GM18873 (cell line): ENCODE results near the gene MUC5B.

ENCODE experiments used
- ATAC-seq: cut with Tn5 transposase; IDR thresholded peaks from one replicate; pipeline ENCODE4 v1.9.1; 2021; ENCODE audit warnings: mild to moderate bottlenecking, moderate library complexity, moderate number of reproducible peaks; ENCODE audit not compliant: unreplicated experiment, low FRiP score

Gene MUC5B

GRCh38 chr11:1219834-1220815 lies 2.7 kb upstream of the MUC5B start:
- no peak for ATAC-seq

GRCh38 chr11:1220941-1221721 lies 1.7 kb upstream of the MUC5B start:
- no peak for ATAC-seq

- no peak for ATAC-seq
These were observed 986 bp upstream of the MUC5B start for GRCh38 chr11:1221848-1222311.

GRCh38 chr11:1223346-1224110 lies 662 bp downstream of the MUC5B start:
- ATAC-seq, result no peak

- ATAC-seq, result no peak
These were observed 1.2 kb downstream of the MUC5B start for GRCh38 chr11:1224111-1224490.

DNA sequence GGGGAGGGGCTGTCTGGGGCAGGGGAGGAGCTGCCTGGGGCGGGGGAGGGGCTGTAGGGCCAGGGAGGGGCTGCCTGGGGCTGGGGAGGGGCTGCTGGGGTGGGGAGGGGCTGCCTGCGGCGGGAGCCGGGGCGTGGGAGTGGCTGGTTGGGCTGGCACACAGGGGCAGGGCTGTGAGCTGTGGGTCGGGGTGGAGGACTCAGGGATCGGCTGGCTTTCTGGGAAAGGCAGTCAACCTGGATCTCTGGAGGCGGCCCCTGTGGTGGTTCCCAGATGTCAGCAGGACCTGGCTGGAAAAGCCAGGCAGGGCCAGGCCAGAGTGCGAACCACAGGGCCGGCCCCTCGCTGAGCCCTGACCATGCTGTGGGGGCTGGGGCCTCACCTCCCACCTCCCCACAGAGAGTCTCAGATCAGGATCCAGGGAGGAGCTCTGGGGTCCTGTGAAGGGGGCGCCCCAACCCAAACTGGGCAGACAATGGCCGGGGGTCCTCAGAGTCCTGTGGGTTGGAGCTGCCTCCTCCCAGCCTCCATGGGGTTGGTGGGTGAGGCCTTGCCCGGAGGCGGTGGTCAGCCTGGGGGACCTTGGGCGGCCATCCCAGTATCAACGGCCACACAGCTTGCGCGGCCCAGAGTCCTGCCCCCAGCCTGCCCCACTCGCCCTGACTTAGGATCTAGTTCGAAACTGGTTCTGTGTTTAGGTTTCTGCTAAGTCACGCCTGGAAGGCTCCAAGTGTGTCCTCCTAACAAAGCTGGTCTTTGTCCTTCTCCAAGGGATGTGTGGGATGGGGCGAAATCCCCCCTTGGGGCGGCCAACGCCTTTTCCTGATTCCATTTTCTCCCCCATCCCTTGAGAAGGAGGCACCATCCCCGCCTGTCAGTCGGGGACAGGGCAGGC lies 1.9 kb downstream of the MUC5B start:
- ATAC-seq, result no peak

GRCh38 chr11:1225386-1226225 lies 2.7 kb downstream of the MUC5B start:
- no peak for ATAC-seq

GRCh38 chr11:1226226-1226985 lies 3.5 kb downstream of the MUC5B start:
- no peak for ATAC-seq

DNA sequence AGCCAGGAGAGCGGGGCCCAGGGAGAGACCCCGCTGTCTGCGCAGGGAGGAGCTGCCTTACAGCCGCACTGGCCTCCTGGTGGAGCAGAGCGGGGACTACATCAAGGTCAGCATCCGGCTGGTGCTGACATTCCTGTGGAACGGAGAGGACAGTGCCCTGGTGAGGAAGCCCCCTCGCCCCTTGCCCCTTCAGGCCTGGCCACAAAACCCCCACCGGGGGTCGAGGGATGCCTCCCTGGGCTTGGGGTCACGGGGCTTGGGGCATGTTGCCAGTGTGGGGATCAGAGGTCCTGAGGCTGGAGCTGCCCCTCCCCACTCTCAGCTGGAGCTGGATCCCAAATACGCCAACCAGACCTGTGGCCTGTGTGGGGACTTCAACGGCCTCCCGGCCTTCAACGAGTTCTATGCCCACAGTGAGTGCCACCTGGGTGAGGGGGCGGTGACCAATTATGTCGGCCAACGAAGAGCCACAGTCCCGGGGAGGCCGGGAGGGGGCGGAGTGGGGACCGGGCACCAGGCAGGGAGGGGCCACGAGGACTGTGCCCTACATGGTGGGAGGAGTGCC lies 4.2 kb downstream of the MUC5B start:
- ATAC-seq, result no peak

- no peak for ATAC-seq
These were observed 4.8 kb downstream of the MUC5B start for GRCh38 chr11:1227551-1228100.

GRCh38 chr11:1228101-1228821 lies 5.4 kb downstream of the MUC5B start:
- no peak for ATAC-seq

DNA sequence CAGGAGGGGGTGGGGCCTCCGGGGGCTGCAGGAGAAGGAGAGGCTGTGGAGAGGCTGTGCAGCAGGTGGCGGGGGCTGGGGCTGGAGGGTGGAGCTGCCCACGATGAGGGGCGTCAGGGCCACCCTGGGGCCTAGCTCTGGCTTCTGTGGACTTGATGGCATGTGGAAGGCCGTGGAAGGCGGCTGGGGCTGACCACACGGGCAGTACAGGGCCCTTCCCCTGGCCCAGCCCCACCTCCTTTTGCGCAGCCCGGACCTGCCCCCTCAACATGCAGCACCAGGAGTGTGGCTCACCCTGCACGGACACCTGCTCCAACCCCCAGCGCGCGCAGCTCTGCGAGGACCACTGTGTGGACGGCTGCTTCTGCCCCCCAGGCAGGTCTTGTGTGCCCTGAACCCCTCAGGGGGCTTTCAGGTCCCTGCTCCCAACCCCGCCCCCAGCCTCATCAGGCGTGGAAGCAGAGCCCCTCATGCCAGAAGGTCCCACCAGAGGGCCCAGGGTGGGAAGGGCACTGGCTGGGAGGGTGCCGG lies 6.1 kb downstream of the MUC5B start:
- ATAC-seq, result no peak

GRCh38 chr11:1229471-1230120 lies 6.7 kb downstream of the MUC5B start:
- no peak for ATAC-seq

GRCh38 chr11:1230121-1230455 lies 7.2 kb downstream of the MUC5B start:
- no peak for ATAC-seq

GRCh38 chr11:1230456-1231395 lies 7.9 kb downstream of the MUC5B start:
- no peak for ATAC-seq
